Fibroblast of the aortic adventitia (primary cell): ENCODE measurements around the gene DMD. TPM values are rescaled to one million over a fixed set of nuclear protein-coding genes. Genes with fewer than 3 reads are reported as not detected.

ENCODE experiments used
- DNase-seq: peaks from one replicate; pipeline ENCODE4 v3.0.0-alpha.2; 2010; ENCODE audit warnings: low read depth
- H3K4me3 ChIP-seq: 2 replicates; pipeline ENCODE4 v1.5.1; 2011; ENCODE audit warnings: low read depth, mild to moderate bottlenecking, control low read depth, low read length, moderate library complexity
- CTCF ChIP-seq: IDR thresholded peaks from 2 replicates; pipeline ENCODE4 v1.5.1; 2011; ENCODE audit warnings: mild to moderate bottlenecking, low read length, control low read depth, inconsistent platforms; ENCODE audit not compliant: insufficient read depth
- total RNA-seq: library from RNA; depleted of rRNA; stranded (reverse); fragments of >200 nt; gene quantifications from 2 replicates; pipeline ENCODE4 v1.2.3, GENCODE V29; 2012; ENCODE audit warnings: low replicate concordance

The DMD gene
- total RNA-seq, 1 donor: 10.3 TPM

DNA sequence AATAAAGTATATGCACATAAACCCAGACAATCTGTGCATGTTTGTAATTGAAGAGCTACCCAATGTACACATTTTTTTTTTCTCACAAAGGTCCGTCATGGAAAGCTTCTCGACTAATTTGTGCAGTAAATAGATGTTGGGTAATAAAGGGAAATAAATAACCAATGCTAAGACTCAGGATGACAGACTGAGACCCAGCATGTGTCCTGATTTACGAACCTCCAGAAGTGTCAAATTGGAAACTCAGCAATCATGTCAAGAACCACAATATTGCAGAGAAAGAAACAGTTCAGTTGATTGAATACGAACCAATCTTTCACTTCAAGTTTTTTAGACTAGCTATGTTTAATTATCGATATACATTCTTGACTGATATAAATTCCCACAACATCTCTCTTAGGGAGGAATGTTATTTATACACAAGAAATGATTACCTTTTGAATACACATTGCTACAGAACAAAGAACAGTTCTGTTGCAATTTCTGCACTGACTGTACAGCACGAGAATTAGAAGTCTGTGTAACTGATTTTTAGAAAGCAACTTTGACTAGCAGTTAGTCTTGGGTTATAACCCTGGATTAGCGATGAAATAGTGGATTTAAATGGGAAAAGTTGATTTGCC is 1513.9 kb downstream of the DMD start:
- no peak overlapping the region for H3K4me3 ChIP-seq
- no peak for TF ChIP-seq CTCF
- DNase-seq: no peak

DNA sequence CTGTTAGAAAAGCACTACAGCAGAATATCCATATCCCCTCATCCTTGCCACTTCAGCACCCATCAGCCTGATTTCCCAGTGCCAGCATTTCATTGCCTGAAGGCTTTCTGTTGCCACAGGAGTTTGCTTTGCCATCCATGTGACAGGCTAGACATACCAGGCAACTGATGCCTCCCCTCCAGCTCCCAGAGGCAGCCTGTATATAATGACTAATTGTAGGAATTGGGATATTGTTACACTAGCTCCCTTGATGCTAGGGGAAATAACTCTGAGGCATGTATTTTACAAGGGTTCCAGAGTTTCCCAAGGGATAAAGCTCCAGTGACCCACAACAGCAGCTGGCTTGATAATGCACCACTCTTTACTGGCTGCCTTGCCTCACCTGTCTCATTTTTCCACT is 1531.5 kb downstream of the DMD start:
- DNase-seq: no peak
- no peak for TF ChIP-seq CTCF
- no peak overlapping the region for H3K4me3 ChIP-seq

GRCh38 chrX:31670245-31670644 is 1541.1 kb downstream of the DMD start:
- DNase-seq: no peak
- H3K4me3 ChIP-seq: no peak overlapping the region
- TF ChIP-seq CTCF: no peak

DNA sequence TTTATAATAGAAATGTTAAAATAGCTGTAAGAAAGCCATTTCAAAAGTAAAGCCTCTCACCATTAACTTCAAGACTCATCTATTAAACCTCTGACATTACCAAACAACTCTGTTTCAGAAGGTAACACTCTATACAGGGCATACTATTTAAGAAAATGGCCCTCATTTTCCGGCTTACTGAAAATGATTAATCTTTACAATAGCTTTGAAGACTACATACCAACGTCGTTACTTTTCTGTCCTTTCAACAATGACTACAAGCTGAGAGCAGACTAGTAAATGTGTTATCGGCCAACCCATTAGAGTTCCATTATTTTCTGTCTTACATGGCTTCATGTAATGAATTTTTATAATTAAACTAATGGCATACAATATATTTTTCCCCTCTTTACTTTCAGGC is 1545.9 kb downstream of the DMD start:
- TF ChIP-seq CTCF: no peak
- no peak overlapping the region for H3K4me3 ChIP-seq
- DNase-seq: no peak

GRCh38 chrX:31663172-31663571 is 1548.2 kb downstream of the DMD start:
- no peak for DNase-seq
- no peak overlapping the region for H3K4me3 ChIP-seq
- no peak for TF ChIP-seq CTCF

DNA sequence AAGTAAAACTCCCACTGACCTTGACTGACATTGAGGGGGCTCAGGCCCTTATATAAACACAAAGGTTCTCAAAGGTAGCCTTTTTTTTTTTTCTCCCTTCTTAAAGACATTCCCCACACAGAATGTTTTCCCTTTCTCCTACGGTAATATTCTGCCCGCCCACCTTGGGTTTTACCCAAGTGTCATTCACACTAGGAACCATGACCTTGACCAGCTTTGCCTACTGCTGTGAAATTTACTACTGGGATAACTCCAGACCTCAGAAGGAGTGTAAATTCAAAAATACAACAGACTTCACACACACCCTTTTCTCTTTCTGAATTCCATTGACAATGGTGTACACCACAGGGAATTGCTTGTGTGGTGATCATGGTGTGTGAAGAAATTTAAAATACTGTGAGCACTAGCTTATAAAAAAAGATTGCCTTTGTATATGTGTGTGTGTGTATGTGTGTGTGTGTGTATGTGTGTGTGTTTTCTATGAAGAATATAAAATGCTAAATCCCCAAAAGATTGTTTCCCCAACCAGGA is 1550.0 kb downstream of the DMD start:
- no peak for DNase-seq
- no peak overlapping the region for H3K4me3 ChIP-seq
- TF ChIP-seq CTCF: no peak

DNA sequence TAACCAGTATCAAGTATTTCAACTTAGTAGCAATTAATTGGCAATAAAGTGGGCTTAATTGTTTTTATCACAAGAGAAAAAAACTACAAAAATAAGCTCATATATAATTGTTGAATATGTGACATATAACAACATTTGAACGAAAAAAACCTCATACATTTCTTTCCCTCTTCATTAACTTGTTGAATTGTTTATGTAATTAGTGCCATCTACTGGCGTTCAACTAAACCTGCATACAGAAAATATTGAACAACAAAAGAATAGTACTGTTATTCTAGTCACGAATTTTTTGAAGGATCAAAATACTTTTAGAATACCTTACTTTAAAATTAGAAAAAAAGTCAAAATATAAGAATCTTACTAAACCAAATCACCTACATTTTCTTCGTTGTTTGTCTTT is 1553.0 kb downstream of the DMD start:
- H3K4me3 ChIP-seq: no peak overlapping the region
- peak; percentile 31 for DNase-seq
- peak; percentile 39 for TF ChIP-seq CTCF
